Measurements from ENCODE around the gene ZFP69B. TPM values are rescaled to one million over a fixed set of nuclear protein-coding genes. Genes with fewer than 3 reads are reported as not detected.

The ZFP69B gene
- total RNA-seq (2021; ENCODE audit: unreplicated experiment) (11.6 TPM), Bru-seq, nascent RNA (percentile 69 among the genes with signal in this experiment), BruChase-seq, experiment 1, labeled RNA remaining after a 2-hour chase (percentile 80 among the genes with signal in this experiment), BruChase-seq, experiment 2, labeled RNA remaining after a 6-hour chase (percentile 79 among the genes with signal in this experiment)
- polyA plus RNA-seq (2012; ENCODE audit: insufficient read length), result 4.6 TPM
- long read RNA-seq, partial matches to known transcripts, result 3 of 8 reads
- long read RNA-seq, other reads (novel, unspliced or antisense), result 3 of 8 reads

DNA sequence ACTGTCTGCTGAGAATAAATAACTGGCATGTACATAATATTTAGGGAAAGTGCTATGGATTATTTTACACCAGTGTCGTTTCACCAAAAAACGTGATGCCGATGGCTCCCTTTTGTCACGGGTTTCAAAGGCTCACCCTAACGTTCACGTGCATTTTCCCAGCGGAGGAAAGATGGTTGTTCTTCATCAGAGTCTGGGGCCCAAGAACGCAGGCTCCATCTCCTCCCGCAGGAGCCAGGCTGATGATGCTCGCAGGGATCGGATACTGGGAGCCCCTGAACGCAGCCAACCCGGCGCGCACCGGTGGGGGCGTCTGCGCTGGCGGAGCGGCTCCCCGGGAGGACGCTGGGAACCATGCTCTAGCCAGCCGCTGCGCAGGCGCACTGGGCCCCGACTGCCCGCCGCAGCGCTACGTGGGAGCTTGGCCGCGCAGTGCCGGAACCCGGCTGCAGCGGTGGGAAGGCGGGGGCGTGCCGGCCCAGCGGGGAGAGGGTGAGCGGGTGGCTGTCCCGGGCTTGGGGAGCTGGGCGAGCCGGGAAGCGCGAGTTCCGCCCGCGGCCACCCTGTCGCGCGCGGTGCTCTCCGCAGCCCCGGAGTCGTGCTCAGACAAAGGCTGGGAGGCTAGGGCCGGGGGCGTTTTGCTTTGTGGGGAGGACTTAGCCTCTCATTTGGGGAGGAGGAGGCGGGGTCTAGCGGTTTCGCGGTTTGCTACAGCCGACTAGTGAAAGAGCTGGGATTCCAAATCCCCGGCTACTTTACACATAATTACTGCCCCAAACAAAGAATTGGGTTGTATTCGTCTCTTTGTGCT, at the start of gene ZFP69B:
Gene ZFP69B (plus strand): TSS at position 793 of the 811 bp plus-strand sequence. CDS start 486 bp downstream, outside the sequence.
- Histone ChIP-seq H3K9me3 (ENCODE audit: control insufficient read depth, insufficient read depth, low read depth, low read length) (peaks cover 32% of the 10 kb centered on the region; the same call in 1 of the 2 replicates), H3K27ac (ENCODE audit: low read length) (peak within 1 kb of the TSS; percentile 96), H3K4me1 (ENCODE audit: control insufficient read depth, insufficient read depth, low read length) (no peaks in the 10 kb centered on the region; the same call in 1 of the 2 replicates), H3K27me3 (ENCODE audit: control insufficient read depth, insufficient read depth, low read length) (no peaks in the 10 kb centered on the region), H3K36me3 (ENCODE audit: control insufficient read depth, insufficient read depth, low read length) (no peaks in the 10 kb centered on the region), H3K4me3 (ENCODE audit: low read depth in 2 of 2, low read length in 2 of 2) (peak within 1 kb of the TSS; percentile 82 to 86)
- ChIA-PET CTCF (interaction anchor here (0.5 to 0.6 kb wide), 2 partner anchors 76 to 176 kb away, joined by 3 read pairs; partner anchors contain the start of gene SMAP2), POLR2A (no interaction called here)
- in situ Hi-C loops (cut with HindIII; ENCODE audit: low pct_unique_long_range_greater_than_20kb, low sequenced_read_pairs), result no loop called here
- BruUV-seq (replicated peaks), result no TSS peak
- intact Hi-C loops (cut with micrococcal nuclease; ENCODE audit: unreplicated experiment), result no loop called here
- ATAC-seq (peak; percentile 99), DNase-seq (ENCODE audit: low read depth, low spot score) (peak; percentile 52)
- TF ChIP-seq, protein P1, sequence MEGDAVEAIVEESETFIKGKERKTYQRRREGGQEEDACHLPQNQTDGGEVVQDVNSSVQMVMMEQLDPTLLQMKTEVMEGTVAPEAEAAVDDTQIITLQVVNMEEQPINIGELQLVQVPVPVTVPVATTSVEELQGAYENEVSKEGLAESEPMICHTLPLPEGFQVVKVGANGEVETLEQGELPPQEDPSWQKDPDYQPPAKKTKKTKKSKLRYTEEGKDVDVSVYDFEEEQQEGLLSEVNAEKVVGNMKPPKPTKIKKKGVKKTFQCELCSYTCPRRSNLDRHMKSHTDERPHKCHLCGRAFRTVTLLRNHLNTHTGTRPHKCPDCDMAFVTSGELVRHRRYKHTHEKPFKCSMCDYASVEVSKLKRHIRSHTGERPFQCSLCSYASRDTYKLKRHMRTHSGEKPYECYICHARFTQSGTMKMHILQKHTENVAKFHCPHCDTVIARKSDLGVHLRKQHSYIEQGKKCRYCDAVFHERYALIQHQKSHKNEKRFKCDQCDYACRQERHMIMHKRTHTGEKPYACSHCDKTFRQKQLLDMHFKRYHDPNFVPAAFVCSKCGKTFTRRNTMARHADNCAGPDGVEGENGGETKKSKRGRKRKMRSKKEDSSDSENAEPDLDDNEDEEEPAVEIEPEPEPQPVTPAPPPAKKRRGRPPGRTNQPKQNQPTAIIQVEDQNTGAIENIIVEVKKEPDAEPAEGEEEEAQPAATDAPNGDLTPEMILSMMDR (IDR thresholded peaks at IDR 0.05), result no peak; the same call in 1 of the 2 replicates
- TF ChIP-seq TCF7L2 (IDR thresholded peaks at IDR 0.05; ENCODE audit: low read depth, low read length) (peak; percentile 44; the same call in 1 of the 2 replicates), POLR2AphosphoS5 (IDR thresholded peaks at IDR 0.05; ENCODE audit: low read depth, low read length) (peak; percentile 67; the same call in 1 of the 2 replicates), SIN3A (IDR thresholded peaks at IDR 0.05; ENCODE audit: borderline replicate concordance, insufficient read depth, low read depth, low read length) (peak; percentile 41; the same call in 1 of the 2 replicates)
- TF ChIP-seq, protein P2, sequence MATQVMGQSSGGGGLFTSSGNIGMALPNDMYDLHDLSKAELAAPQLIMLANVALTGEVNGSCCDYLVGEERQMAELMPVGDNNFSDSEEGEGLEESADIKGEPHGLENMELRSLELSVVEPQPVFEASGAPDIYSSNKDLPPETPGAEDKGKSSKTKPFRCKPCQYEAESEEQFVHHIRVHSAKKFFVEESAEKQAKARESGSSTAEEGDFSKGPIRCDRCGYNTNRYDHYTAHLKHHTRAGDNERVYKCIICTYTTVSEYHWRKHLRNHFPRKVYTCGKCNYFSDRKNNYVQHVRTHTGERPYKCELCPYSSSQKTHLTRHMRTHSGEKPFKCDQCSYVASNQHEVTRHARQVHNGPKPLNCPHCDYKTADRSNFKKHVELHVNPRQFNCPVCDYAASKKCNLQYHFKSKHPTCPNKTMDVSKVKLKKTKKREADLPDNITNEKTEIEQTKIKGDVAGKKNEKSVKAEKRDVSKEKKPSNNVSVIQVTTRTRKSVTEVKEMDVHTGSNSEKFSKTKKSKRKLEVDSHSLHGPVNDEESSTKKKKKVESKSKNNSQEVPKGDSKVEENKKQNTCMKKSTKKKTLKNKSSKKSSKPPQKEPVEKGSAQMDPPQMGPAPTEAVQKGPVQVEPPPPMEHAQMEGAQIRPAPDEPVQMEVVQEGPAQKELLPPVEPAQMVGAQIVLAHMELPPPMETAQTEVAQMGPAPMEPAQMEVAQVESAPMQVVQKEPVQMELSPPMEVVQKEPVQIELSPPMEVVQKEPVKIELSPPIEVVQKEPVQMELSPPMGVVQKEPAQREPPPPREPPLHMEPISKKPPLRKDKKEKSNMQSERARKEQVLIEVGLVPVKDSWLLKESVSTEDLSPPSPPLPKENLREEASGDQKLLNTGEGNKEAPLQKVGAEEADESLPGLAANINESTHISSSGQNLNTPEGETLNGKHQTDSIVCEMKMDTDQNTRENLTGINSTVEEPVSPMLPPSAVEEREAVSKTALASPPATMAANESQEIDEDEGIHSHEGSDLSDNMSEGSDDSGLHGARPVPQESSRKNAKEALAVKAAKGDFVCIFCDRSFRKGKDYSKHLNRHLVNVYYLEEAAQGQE (IDR thresholded peaks at IDR 0.05; ENCODE audit: insufficient read depth in 1 of 2, low read depth in 2 of 2, low read length in 1 of 2), result no peak

GRCh38 chr1:40401473-40402201, 48.6 kb upstream of the ZFP69B start:
- no TSS peak for BruUV-seq (replicated peaks)
- Histone ChIP-seq H3K4me3 (ENCODE audit: low read depth in 2 of 2, low read length in 2 of 2) (no peak overlapping the region), H3K4me1 (ENCODE audit: control insufficient read depth, insufficient read depth, low read length) (peaks cover 9% of the 10 kb centered on the region; the same call in 1 of the 2 replicates), H3K36me3 (ENCODE audit: control insufficient read depth, insufficient read depth, low read length) (no peaks in the 10 kb centered on the region), H3K9me3 (ENCODE audit: control insufficient read depth, insufficient read depth, low read depth, low read length) (no peaks in the 10 kb centered on the region), H3K27me3 (ENCODE audit: control insufficient read depth, insufficient read depth, low read length) (no peaks in the 10 kb centered on the region), H3K27ac (ENCODE audit: low read length) (no peak overlapping the region)
- in situ Hi-C loops (cut with HindIII; ENCODE audit: low pct_unique_long_range_greater_than_20kb, low sequenced_read_pairs), result no loop called here
- intact Hi-C loops (cut with micrococcal nuclease; ENCODE audit: unreplicated experiment), result loop anchor here (5.0 to 10.0 kb wide), 2 partner anchors 57 to 259 kb away; no protein-coding TSS in a partner anchor
- DNase-seq (ENCODE audit: low read depth, low spot score) (no peak), ATAC-seq (no peak)
- CTCF ChIA-PET, result no interaction called here
- TF ChIP-seq, protein P2 (IDR thresholded peaks at IDR 0.05; ENCODE audit: insufficient read depth in 1 of 2, low read depth in 2 of 2, low read length in 1 of 2), result no peak
- TF ChIP-seq POLR2AphosphoS5 (IDR thresholded peaks at IDR 0.05; ENCODE audit: low read depth, low read length) (no peak), TCF7L2 (IDR thresholded peaks at IDR 0.05; ENCODE audit: low read depth, low read length) (no peak), SIN3A (IDR thresholded peaks at IDR 0.05; ENCODE audit: borderline replicate concordance, insufficient read depth, low read depth, low read length) (no peak)
- TF ChIP-seq, protein P1 (IDR thresholded peaks at IDR 0.05), result no peak
- POLR2A ChIA-PET, result no interaction called here
